Islet of Langerhans (tissue), 1 donor: ENCODE results near the gene PHACTR4.
"Not testable (repeated sequence)": the region's sequence is repeated elsewhere in the genome, so short reads cannot be mapped to it uniquely, and the experiment has no call there.

Source experiments
- FAIRE-seq: peaks from one replicate; lab custom pipeline; 2011; peaks lifted over from hg19 to GRCh38; lab: Jason Lieb, UNC

The PHACTR4 gene

DNA sequence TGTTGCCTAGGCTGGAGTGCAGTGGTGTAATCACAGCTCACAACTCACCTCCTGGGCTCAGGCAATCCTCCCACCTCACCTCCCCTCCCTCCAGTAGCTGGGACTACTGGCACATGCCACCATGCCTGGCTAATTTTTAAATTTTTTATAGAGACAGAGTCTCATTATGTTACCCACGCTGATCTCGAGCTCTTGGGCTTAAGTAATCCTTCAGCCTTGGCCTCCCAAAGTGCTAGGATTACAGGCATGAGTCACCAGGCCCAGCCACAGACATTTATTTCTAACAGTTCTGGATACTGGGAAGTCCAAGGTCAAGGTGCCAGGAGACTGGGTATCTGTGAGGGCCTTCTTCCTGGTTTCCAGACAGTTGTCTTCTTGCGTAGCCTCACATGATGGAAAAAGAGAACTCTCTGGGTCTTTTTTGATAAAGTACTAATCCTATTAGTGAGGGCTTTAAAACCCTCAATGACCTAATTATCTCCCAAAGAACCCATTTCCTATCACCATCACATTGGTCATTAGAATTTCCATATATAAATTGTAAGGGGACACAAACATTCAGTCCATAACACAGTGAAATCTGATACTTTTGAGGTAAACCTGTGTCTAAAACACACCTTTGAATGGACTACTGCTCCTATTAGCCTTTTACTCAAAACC, 67.9 kb downstream of the PHACTR4 start:
- no peak for FAIRE-seq

DNA sequence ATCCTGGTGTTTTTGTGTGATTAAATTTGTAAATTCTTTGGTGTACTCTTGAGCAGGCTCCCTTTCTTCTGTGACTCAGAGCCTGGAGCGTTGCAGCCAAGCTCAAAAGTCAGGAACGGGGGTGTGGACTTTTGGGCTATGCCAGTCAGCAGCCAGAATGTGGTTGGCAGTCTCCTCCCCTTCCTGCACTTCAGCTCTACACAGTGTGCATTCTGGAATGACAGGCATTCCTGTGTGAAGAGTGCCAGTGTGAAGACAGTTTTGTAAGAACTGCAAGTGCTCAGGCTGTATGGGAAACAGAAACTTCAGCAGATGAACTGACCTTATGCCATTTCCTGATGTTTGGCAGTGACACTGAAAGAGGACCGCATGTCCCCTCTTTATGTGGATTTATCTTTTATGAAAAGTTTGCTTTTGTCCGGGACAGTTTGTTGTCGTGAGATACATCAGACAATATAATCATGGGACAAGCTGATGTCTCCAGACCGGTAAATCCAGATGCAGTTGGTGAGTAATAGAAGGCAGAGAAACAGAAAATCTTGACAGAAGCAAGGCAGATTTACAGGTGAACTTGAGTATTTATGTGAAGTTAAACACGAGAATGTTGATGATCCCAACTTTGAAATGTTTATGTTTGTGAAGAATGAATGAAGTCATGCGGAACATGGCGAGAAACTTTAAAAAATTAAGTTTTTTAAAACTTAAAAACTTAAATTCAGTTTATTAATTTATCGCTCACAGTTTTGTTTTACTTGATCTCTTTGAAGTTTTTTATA, 68.6 kb downstream of the PHACTR4 start:
- FAIRE-seq = no peak

DNA sequence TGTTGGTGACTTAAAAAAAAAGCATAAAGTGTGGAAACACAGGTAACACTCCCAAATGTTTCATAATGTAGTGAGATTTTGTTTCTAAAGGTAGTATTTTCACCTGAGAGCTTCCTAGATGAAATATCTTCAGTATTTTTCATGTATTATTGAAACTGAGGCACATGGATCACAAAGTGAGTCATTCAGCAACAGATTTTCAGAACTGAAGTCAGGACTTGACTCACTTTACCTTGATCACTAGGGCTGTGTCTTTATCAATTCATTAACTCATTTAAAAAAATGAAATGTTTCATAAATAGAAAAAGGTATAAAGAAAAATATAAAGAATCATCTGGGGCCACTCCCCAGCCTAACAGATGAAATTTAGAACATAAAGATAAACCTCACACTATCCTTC, 69.8 kb downstream of the PHACTR4 start:
- FAIRE-seq = no peak

DNA sequence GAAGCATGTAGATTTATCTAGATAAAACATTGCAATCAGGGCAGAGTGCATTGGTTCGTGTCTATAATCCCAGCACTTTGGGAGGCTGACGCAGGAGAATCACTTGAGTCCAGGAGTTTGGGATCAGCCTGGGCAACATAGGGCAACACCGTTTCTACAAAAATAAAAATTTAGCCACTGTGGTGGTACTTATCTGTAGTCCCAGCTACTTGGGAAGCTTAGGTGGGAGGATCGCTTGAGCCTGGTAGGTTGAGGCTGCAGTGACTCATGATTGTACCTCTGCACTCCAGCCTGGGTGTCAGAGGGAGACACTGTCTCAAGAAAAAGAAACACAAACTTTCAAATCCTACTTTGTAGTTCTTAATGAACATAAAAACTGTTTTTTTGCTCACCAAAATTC, 72.1 kb downstream of the PHACTR4 start:
- FAIRE-seq = no peak

DNA sequence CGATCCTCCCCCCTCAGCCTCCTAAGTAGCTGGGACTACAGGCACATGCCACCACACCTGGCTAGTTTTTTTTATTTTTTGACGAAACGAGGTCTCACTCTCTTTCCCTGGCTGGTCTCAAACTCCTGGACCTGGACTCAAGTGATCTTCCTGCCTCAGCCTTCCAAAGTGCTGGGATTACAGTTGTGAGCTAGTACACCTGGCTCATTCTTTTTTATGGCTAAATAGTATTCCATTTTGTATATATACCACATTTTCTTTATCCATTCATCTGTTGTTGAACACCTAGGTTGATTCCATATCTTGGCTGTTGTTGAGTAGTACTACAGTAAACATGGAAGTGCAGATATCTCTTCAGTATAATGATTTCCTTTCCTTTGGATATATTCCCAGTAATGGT, 74.0 kb downstream of the PHACTR4 start:
- no peak for FAIRE-seq

DNA sequence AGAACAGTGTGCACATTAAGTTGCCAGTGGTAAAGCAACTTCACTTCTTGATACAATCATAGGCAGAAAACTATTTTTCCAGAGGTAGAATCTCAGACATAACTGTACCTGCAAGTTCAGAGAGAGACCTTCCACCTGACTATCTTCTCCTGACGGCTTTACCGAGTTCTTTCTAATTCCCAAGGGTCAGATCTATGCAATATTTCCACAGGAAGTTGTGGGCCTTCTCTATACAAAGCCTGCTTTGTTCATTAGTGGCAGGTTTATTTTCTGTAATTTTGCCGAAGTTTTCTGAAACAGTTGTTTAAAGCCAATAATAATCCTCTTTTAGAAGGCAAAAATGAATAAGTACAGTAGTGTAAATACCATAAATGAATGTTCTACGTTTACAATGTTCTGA, 78.1 kb downstream of the PHACTR4 start:
- no peak for FAIRE-seq

DNA sequence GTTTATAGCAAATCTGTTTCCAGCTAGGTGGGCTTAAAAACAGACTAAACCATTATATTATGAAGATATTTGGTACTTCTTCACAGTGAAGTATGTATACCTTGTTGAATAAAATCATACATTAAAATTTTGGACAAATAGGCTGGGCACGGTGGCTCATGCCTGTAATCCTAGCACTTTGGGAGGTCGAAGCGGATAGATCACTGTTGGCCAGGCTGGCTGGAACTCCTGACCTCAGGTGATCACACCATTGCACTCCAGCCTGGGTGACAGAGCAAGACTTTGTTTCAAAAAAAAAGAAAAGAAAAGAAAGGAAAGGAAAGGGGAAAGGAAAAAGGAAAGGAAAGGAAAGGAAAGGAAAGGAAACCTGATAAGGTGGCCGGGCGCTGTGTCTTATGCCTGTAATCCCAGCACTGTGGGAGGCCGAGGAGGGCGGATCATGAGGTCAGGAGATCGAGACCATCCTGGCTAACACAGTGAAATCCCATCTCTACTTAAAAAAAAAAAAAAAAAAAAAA, 78.6 kb downstream of the PHACTR4 start:
- not testable (repeated sequence) for FAIRE-seq

DNA sequence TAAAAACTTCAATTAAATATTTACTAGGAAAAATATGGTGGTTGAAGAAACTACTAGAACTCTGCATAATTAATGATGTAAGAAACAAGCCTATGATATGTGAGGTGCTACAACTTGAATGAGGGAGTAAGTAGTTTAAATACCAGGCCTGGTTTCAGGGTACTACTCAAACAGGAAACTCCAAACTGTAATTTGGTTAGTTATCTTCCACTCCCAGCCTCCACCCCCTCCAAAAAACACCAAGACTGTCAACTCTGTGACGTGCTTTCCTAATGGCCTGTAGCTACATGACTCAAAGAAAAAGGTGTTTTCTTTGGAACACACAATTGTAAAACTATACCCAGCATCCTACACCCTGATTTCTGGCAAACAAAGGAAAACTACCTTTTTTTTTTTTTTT, 80.4 kb downstream of the PHACTR4 start:
- no peak for FAIRE-seq

DNA sequence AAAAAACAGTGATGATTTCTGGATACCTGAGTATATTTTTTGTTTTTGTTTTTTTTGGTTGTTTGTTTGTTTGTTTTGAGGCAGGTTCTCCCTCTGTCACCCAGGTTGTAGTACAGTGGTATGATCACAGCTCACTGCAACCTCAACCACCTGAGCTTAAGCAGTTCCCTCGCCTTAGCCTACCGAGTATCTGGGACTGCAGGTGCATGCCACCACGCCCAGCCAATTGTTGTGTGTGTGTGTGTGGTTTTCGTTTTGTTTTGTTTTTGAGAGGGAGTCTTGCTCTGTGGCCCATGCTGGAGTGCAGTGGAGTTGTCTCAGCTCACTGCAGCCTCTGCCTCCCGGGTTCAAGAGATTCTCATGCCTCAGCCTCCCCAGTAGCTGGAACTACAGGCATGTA, 81.0 kb downstream of the PHACTR4 start:
- no peak for FAIRE-seq

DNA sequence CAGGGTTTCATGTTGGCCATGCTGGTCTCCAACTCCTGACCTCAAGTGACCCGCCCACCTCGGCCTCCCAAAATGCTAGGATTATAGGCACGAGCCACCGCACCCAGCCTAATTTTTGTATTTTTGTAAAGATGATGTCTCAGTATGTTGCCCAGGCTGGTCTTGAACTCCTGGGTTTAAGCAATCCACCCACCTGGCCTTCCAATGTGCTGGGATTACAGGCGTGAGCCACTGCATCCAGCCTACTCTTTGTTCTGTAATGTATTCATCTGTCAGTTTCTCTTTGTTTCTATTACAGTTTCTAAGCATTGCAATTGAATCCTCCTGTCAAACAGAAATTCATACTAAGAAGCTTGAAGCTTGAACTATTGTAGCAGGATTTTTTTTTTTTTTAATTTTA, 81.5 kb downstream of the PHACTR4 start:
- no peak for FAIRE-seq

DNA sequence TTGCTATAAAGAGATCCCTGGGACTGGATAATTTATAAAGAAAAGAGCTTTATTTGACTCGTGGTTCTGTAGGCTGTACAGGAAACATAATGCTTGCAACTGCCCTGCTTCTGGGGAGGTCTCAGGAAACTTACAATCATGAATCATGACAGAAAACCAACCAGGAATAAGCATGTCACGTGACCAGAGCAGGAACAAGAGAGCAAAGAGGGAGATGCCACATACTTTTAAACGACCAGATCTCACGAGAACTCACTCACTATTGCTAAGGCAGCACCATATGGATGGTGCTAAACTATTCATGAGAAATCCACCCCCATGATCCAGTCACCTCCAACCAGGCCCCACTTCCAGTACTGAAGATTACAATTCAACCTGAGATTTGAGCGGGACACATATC, 86.5 kb downstream of the PHACTR4 start:
- no peak for FAIRE-seq

DNA sequence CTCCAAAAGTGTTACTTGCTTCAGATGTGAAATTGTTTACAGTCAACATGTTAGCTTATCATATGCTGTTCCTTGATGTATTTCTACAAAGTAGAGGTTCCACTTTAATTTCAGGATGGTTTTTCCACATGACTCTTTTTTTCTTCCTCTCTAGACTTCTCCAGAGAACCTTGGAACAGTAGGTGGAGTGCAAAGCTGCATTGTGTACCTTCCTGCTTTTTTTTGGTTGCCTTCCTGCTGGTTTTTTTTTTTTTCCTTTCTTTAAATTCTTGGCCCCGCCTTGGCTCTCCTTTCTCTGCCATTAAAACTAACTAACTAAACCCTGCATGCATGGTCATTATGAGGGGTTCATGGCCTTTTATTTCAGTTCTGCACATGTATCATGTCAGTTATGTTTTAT, 88.1 kb downstream of the PHACTR4 start:
- no peak for FAIRE-seq

DNA sequence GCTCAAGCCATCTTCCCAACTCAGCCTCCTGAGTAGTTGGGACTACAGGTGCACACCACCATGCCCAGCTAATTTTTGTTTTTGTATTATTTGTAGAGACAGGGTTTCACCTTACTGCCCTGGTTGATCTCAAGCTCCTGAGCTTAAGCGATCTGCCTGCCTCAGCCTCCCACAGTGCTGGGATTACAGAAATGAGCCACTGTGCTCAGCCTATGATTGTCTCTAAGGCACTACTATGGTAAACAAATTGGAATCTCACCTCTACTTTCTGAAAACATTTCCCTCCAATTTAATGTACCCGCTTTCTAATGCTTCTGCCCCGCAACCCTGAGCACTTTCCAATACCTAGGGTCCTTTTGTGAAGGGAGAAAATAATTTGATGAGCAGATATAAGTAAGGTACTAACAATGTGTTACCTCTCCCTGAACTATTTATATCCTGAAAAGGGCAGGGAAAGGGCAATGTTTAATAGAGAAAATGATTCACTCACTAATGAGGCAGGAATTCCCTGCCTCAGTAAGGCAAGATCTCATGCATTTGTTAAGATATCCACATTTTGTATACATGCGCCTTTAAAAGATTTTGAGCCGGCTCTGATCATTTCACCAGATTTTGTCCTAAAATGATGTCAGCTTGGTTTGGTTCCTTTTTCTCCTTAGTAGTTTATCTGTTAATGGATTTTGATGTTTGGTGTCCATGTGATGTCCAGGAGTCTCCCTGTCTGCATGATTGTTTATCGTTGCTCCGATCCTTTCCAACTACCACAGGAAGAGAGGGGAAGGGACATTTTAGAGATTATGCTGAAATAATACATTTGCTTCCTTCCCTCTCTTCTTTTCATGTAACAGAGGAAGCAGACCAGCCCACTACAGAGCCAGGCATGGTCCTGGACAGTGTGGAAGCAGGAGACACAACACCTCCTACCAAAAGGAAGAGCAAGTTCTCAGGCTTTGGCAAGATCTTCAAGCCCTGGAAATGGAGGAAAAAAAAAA, 89.0 kb downstream of the PHACTR4 start:
- FAIRE-seq = no peak

DNA sequence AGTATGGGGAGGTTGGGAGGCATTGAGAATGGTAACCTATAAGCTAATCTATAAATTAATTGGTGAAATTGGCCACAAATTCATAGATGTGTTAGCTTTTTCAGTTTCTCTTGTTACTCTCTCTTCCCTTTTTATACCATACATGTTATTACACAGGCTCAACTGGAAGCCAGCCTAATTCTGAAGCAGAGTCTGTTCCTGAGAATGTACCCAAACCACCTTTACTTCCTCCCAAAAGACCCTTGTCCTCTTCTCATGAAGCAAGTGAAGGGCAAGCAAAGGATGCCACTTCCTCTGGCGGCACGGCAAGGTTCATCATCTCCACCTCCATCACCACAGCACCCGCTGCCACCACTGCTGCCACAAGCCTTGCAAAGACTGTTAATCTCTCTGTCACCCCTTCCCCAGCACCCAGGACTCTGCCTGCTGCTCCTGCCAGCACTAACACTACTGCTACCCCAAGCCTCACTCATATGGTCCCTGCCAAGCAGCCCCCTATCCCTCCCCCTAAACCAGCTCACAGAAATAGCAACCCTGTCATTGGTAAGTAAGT, 96.8 kb downstream of the PHACTR4 start:
- no peak for FAIRE-seq

DNA sequence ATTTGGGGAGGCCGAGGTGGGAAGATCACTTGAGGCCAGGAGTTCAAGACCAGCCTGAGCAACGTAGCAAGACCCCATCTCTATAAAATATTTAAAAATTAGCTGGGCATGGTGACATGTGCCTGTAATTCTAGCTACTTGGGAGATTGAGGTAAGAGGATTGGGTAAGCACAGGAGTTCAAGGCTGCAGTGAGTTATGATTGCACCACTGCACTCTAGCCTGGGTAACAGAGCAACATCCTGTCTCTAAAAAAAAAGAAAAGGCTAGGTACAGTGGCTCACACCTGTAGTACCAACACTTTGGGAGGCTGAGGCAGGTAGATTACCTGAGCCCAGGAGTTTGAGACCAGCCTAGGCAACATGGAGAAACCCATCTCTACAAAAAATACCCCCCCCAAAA, 100.6 kb downstream of the PHACTR4 start:
- FAIRE-seq = no peak

DNA sequence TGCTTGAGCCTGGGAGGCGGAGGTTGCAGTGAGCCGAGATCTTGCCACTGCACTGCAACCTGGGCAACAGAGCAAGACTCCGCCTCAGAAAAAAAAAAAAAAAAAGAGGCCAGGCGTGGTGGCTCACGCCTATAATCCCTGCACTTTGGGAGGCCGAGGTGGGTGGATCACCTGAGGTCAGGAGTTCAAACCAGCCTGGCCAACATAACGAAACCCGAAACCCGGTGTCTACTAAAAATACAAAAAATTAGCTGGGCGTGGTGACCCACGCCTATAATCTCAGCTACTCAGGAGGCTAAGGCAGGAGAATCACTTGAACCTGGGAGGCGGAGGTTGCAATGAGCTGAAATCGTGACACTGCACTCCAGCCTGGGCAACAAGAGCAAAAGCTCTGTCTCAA, 110.0 kb downstream of the PHACTR4 start:
- FAIRE-seq = not testable (repeated sequence)

DNA sequence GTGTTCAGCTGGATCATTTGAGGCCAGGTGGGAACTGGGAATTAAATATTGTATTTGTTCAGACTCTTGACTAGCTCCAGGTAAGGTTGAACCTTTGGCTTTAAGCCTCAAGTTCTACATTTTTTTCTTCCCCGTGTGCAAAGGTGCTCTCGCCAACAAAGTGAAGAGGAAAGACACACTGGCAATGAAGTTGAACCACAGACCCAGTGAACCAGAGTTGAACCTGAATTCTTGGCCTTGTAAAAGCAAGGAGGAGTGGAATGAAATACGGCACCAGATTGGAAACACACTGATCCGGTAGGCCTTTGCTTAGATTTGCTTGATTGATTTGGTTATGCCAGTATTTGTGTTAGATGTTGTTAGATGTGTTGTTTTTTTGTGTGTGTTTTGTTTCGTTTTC, 110.8 kb downstream of the PHACTR4 start:
- FAIRE-seq = no peak

DNA sequence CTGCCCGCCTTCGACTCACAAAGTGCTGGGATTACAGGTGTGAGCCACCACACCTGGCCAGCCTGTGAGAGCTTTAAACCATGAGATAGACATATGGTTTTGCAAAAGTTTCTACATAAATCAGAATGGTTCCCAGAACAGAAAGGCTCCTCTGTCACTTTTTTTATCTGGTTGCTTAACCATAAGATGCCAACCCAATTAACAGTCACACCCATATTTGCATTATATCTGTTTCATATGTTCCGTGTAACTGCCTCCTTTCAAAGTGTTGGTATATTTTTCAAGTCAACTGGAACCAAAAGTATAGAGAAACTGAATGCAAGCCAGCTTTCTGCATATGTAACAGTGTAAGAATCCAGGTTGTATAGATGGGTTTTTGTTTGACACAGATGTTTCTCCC, 112.6 kb downstream of the PHACTR4 start:
- no peak for FAIRE-seq

DNA sequence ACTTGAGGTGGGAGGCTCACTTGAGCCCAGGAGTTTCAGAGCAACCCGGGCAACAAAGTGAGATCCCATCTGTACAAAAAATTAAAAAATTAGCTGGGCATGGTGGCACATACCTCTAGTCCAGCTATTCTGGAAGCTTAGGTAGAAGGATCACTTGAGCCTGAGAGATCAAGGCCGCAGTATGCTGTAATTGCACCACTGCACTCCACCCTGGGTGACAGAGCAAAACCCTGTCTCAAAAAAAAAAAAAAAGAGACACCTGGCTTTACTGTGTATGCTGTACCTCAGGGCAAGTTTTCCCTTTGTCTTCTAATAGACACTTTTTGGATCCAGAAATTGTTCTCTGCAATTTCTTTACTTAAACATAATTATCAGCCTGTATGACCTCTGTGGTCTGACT, 113.2 kb downstream of the PHACTR4 start:
- FAIRE-seq = no peak

DNA sequence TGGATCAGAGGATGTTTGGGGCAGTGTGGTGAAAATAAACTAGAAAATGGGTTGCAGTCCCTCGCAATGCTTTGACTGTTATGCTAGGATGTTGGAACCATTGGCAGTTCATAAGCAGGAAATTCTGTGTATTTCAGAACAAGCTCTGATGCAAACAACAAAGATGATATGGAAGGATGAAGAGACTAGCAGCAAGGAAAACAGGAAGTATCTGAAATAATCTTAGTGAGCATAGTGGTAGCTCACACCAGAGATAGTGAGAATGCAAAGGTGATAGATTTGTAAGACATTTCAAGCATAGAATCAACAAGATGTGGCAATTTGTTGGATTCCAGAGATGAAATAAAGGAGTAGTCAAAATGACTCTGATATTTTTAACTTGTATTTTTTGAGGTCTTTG, 125.2 kb downstream of the PHACTR4 start:
- FAIRE-seq = no peak

DNA sequence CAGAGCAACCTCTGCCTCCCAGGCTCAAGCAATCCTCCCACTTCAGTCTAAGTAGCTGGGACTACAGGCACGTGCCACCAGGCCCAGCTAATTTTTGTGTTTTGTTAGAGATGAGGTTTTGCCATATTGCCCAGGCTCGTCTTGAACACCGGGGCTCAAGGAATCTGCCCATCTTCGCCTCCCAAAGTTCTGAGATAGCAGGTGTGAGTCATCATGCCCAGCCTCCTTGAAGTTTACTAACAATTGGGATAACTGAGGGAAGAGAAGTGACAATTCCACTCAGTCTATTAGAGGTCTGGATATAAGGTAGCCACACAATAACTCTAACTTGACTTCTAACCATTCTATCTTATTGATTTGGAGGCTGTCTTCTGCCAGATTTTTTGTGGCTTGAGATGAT, 130.0 kb downstream of the PHACTR4 start:
- no peak for FAIRE-seq

DNA sequence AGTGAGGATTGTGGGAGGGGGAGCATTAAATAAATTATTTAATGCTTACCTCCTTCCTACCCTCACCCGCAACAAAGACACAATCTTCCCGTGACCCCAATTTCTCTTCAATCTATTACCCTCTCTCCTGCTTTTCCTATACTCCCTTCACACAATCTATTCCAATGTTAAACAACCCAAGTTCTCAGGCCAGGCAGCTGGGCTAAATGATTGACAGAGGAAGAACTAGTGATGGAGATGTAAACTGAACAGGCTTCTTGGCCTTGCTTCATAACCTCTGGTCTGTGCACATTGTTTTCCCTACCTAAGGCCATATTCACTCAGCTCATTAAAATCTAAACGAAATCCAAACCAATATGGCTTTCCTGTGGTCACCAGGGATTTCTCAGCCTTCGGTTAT, 132.4 kb downstream of the PHACTR4 start:
- no peak for FAIRE-seq
